Smooth muscle cell (in vitro differentiated cells): ENCODE results near the gene TRAF3IP1. TPM values are rescaled to one million over a fixed set of nuclear protein-coding genes. Genes with fewer than 3 reads are reported as not detected.

Experiments
- DNase-seq: peaks from one replicate; lab custom pipeline; 2025; ENCODE audit not compliant: unreplicated experiment; lab: John Stamatoyannopoulos, UW
- H2AFZ ChIP-seq: fragments of 200-600 bp; sonication (generic); 2 replicates; pipeline ENCODE4 v1.6.0; 2016; ENCODE audit warnings: antibody characterized with exemption, low read depth, mild to moderate bottlenecking
- H3F3A ChIP-seq: fragments of 200-600 bp; sonication (generic); 2 replicates; pipeline ENCODE4 v1.6.0; 2017; ENCODE audit warnings: antibody characterized with exemption, low read depth
- H3K27ac ChIP-seq: fragments of 200-600 bp; sonication (generic); 2 replicates; pipeline ENCODE4 v1.5.1; 2016; ENCODE audit warnings: low read depth, mild to moderate bottlenecking
- H3K27me3 ChIP-seq: fragments of 200-600 bp; sonication (generic); 2 replicates; pipeline ENCODE4 v1.6.1; 2016; ENCODE audit warnings: low read depth, mild to moderate bottlenecking
- H3K36me3 ChIP-seq: fragments of 200-600 bp; sonication (generic); 2 replicates; pipeline ENCODE4 v1.5.1; 2016; ENCODE audit warnings: low read depth
- H3K4me1 ChIP-seq: fragments of 200-600 bp; sonication (generic); 2 replicates; pipeline ENCODE4 v1.5.1; 2016; ENCODE audit warnings: low read depth
- H3K4me2 ChIP-seq: fragments of 200-600 bp; sonication (generic); 2 replicates; pipeline ENCODE4 v1.6.0; 2016; ENCODE audit warnings: mild to moderate bottlenecking
- H3K4me3 ChIP-seq: fragments of 200-600 bp; sonication (generic); 2 replicates; pipeline ENCODE4 v1.5.1; 2016; ENCODE audit warnings: mild to moderate bottlenecking
- H3K79me2 ChIP-seq: fragments of 200-600 bp; sonication (generic); 2 replicates; pipeline ENCODE4 v1.6.0; 2016; ENCODE audit warnings: low read depth, mild to moderate bottlenecking
- H3K9ac ChIP-seq: fragments of 200-600 bp; sonication (generic); 2 replicates; pipeline ENCODE4 v1.6.0; 2016; ENCODE audit warnings: low read depth
- H3K9me3 ChIP-seq: fragments of 200-600 bp; sonication (generic); replicated peaks from 2 replicates; pipeline ENCODE4 v1.5.1; 2016; ENCODE audit warnings: low read depth
- H4K20me1 ChIP-seq: fragments of 200-600 bp; sonication (generic); 2 replicates; pipeline ENCODE4 v1.6.0; 2016; ENCODE audit warnings: low read depth
- CTCF ChIP-seq: fragments of 200-600 bp; sonication (generic); IDR thresholded peaks from 2 replicates; pipeline ENCODE4 v1.5.1; 2017; ENCODE audit warnings: borderline replicate concordance, mild to moderate bottlenecking, antibody characterized with exemption; ENCODE audit not compliant: insufficient read depth, poor library complexity, severe bottlenecking
- WGBS: methylation state at CpG from one replicate; pipeline ENCODE4 v1.1.7; 2016; ENCODE audit warnings: low lambda C conversion rate; 5-methylcytosine and 5-hydroxymethylcytosine counted together
- polyA plus RNA-seq: library from polyadenylated mRNA; unstranded; fragments of >200 nt; fragmentation: Nextera tagmentation; extraction: Ambion mirVana; gene quantifications from 2 replicates; pipeline ENCODE4 v1.2.1, GENCODE V29; 2016
- total RNA-seq: library from RNA; depleted of rRNA; stranded (reverse); fragments of >200 nt; gene quantifications from 2 replicates; pipeline ENCODE4 v1.2.3, GENCODE V29; 2014

TRAF3IP1 gene
- total and polyA plus RNA-seq, 2 experiments from 2014 or later = 5.3 to 7.5 TPM

- no peak overlapping the region for H3K4me2 ChIP-seq
- no peaks in the 10 kb centered on the region for H3K79me2 ChIP-seq
- peaks cover 10% of the 10 kb centered on the region for H3F3A ChIP-seq
- H2AFZ ChIP-seq = no peak overlapping the region
- H3K27me3 ChIP-seq = no peaks in the 10 kb centered on the region
- no peak overlapping the region for H3K27ac ChIP-seq
- H3K4me3 ChIP-seq = no peak overlapping the region
- H3K4me1 ChIP-seq = peaks cover 17% of the 10 kb centered on the region
- H4K20me1 ChIP-seq = no peaks in the 10 kb centered on the region
- H3K9ac ChIP-seq = no peak overlapping the region
- 87% methylated on average over 6 of the region's 6 CpGs for WGBS
- H3K9me3 ChIP-seq = no peaks in the 10 kb centered on the region
- no peaks in the 10 kb centered on the region for H3K36me3 ChIP-seq
- TF ChIP-seq CTCF = no peak
- DNase-seq = no peak
These were observed 98.1 kb downstream of the TRAF3IP1 start for GRCh38 chr2:238418196-238418998.

GRCh38 chr2:238418999-238419546, 98.8 kb downstream of the TRAF3IP1 start:
- no peak for DNase-seq
- Histone ChIP-seq H3F3A (peaks cover 10% of the 10 kb centered on the region), H3K36me3 (no peaks in the 10 kb centered on the region), H3K4me3 (no peak overlapping the region), H3K4me2 (no peak overlapping the region), H3K79me2 (no peaks in the 10 kb centered on the region), H3K4me1 (peaks cover 17% of the 10 kb centered on the region), H3K27ac (no peak overlapping the region), H3K9me3 (no peaks in the 10 kb centered on the region), H3K9ac (no peak overlapping the region), H3K27me3 (no peaks in the 10 kb centered on the region), H4K20me1 (no peaks in the 10 kb centered on the region), H2AFZ (no peak overlapping the region)
- WGBS = 91% methylated on average over 2 of the region's 2 CpGs
- TF ChIP-seq CTCF = no peak

GRCh38 chr2:238420442-238420841, 100.1 kb downstream of the TRAF3IP1 start:
- TF ChIP-seq CTCF = no peak
- Histone ChIP-seq H3K79me2 (no peaks in the 10 kb centered on the region), H3K27ac (no peak overlapping the region), H3F3A (peaks cover 10% of the 10 kb centered on the region), H3K4me2 (no peak overlapping the region), H3K9me3 (no peaks in the 10 kb centered on the region), H3K27me3 (no peaks in the 10 kb centered on the region), H2AFZ (no peak overlapping the region), H3K9ac (no peak overlapping the region), H4K20me1 (no peaks in the 10 kb centered on the region), H3K4me1 (peaks cover 19% of the 10 kb centered on the region), H3K36me3 (no peaks in the 10 kb centered on the region), H3K4me3 (no peak overlapping the region)
- WGBS = 76% methylated on average over 8 of the region's 8 CpGs
- DNase-seq = no peak
